Measurements from ENCODE around the gene KDM8. TPM values are rescaled to one million over a fixed set of nuclear protein-coding genes. Genes with fewer than 3 reads are reported as not detected.

Gene KDM8
- total RNA-seq, 1 donor from 2014 or later, result 7.7 TPM

- no peak for DNase-seq (ENCODE audit: low spot score)
These were observed 12.3 kb downstream of the KDM8 start for GRCh38 chr16:27215660-27216059.

- no peak for DNase-seq (ENCODE audit: low spot score)
These were observed 13.1 kb downstream of the KDM8 start for GRCh38 chr16:27216297-27216885.

DNA sequence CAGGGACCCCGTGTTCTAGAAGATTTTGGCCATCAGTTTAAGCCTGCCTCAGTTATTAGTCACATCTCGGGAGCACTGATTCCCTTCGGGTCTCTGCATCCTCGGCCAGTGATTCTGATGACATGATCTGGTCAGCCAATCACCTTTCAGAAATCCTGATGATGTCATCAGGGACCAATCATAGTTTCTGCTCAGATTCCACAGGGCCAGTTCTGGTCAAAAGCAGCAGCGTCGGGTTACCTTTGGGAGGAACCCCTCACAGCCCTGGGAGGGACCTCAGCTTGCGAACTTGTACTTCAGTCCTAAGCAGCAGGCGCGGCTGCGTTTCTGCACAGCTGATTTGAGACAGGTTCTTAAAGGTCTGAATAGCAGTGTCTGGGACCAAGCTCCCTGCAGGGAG is 13.9 kb downstream of the KDM8 start:
- no peak for DNase-seq (ENCODE audit: low spot score)

- no peak for DNase-seq (ENCODE audit: low spot score)
These were observed 15.4 kb downstream of the KDM8 start for GRCh38 chr16:27218756-27219155.

- DNase-seq (ENCODE audit: low spot score), result no peak
These were observed 15.8 kb downstream of the KDM8 start for GRCh38 chr16:27219161-27219560.

DNA sequence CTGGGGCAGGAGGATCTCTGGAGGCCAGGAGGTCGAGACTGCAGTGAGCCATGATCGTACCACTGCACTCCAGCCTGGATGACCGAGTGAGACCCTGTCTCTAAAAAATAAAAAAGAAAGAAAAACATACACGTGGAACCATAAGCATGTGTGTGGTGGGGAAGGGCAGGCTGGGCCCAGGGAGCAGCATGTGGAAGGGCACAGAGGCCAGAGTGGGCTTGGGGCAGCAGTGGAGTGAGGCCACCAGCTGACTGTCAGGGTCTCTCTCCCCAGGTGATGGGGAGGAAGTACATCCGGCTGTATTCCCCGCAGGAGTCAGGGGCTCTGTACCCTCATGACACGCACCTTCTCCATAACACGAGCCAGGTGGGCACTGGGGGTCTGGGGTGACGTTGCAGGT is 16.8 kb downstream of the KDM8 start:
- DNase-seq (ENCODE audit: low spot score), result no peak

GRCh38 chr16:27220527-27220926 is 17.2 kb downstream of the KDM8 start:
- no peak for DNase-seq (ENCODE audit: low spot score)

DNA sequence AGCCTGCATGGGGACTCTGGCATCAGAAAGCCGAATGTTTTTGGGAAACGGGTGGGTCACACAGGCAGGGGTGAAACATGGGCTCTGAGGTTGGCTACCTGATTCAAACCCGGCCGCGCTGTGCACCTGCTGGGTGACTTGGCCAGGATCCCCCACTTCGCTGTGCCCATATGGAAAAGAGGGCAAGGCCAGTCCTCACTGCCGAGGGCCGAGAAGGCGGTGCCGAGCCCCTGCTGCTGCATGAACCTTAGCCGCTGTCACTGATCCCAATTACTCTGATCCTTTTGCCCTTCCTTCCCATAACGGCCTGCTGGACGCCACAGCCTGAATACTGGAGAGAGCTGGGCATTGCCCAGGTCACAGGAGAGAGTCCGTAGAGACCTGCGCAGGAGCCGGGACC is 17.7 kb downstream of the KDM8 start:
- no peak for DNase-seq (ENCODE audit: low spot score)

GRCh38 chr16:27221576-27222248 is 18.4 kb downstream of the KDM8 start:
- no peak for DNase-seq (ENCODE audit: low spot score)

DNA sequence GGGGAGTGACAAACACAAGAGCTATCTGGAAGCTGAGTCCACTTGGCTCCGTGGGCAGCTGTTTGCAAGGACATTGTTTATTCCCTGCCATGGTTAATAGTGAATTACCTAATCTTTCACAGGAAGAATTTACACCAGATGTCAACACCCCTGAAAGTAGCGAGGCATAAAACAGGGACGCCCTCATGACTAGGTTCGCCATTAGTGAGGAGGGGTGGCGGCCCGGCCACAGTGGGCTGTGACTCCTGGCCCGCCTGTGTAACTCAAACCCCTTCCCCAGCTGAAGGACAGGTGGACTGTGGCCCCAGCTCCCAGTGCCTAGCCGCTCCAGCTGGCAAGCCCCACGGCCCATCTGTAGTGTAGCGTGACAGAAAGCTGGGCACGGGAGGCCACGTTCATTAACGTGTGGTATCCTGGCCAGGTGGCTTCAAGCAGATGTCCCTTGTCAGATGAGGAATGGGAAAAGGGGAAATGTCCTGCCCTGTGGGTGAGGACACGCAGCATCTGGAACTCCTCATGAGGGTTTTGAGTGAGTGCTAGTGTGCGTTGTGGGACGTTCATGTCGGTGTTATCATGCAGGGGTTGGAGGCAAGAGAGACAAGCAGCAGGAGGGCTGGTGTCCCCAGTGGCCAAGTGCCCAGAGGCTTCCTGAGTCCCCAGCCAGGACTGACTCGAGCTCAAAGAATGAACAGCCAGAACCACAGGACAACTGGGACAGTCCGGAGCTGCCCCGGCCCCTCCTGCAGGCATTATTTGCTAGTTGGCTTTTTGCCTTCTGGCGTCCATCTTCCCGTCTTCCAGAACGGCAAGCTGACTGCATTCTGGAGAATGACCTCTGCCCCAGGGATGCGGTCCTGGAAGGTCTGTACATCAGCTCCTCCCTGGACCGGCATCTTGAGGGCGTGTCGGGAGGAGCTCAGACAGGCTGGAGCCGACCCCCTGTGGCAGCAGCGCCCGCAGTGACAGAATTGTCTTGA is 19.2 kb downstream of the KDM8 start:
- DNase-seq (ENCODE audit: low spot score), result no peak

DNA sequence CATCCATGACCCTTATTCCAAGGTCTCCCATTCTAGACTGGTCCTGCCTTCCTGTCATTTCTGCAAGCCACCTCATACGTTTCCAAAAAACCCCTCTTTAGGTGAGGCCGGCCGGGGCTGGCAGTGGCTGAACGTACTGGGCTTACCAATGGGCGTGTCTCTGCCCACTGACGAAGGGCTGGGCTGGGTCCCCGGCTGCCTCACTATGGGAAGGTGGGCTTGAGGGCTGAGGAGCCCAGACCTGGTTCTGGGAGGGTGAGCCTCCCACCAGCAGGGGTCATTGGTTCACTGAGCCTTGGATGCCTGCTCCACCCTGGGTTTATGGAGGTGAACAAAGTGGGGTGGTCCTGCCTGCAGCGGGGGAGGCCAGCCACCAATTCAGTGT is 19.9 kb downstream of the KDM8 start:
- DNase-seq (ENCODE audit: low spot score), result no peak

GRCh38 chr16:27223701-27224100 is 20.4 kb downstream of the KDM8 start:
- no peak for DNase-seq (ENCODE audit: low spot score)

DNA sequence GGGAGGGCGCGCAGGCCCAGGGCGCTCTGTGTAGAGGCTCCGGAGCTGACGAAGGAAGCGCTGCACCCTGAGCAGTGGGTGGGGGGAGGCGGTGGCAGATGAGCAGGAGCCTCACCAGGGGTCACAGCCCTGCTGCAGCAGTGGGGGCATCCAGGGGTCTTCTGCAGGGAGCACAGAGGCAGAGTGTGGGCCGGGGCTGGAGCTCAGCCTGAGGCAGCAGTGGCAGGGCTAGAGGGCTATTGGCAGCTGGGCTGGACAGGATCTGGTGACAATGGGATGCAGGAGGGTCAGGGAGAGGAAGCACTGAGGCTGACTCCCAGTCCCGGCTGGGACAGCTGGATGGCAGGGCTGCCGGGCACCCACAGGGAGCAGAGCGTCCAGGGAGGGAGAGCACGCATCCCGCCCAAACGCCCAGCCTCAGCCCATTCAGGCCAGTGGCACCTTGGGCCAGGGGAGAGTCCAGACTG is 21.0 kb downstream of the KDM8 start:
- DNase-seq (ENCODE audit: low spot score), result no peak

DNA sequence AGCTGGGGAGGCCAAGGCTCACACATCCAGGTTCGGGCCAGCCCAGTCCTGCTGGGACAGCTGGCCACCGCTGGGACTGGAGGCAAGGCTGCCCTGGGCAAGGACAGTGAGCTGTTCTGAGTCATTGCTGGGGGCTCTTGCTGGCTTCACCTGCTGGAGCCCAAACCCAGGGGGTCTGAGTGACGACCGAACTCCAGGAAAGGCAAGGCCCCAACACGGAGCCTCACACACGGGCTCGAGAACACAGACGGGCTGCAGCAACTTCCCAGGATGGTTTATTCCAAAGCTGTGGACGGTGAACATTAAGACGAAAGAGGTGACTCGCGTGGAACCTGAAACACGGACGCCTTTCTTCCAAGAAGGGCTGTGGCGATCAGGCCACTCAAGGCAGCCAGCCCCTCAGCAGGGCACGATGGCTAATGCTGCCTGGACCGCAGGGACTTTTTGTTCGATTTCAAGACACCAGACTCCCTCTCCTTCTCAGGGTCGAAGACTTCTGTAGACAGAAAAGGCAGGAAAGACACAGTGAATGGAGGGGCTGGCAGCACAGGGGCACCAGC is 21.5 kb downstream of the KDM8 start:
- DNase-seq (ENCODE audit: low spot score), result no peak

DNA sequence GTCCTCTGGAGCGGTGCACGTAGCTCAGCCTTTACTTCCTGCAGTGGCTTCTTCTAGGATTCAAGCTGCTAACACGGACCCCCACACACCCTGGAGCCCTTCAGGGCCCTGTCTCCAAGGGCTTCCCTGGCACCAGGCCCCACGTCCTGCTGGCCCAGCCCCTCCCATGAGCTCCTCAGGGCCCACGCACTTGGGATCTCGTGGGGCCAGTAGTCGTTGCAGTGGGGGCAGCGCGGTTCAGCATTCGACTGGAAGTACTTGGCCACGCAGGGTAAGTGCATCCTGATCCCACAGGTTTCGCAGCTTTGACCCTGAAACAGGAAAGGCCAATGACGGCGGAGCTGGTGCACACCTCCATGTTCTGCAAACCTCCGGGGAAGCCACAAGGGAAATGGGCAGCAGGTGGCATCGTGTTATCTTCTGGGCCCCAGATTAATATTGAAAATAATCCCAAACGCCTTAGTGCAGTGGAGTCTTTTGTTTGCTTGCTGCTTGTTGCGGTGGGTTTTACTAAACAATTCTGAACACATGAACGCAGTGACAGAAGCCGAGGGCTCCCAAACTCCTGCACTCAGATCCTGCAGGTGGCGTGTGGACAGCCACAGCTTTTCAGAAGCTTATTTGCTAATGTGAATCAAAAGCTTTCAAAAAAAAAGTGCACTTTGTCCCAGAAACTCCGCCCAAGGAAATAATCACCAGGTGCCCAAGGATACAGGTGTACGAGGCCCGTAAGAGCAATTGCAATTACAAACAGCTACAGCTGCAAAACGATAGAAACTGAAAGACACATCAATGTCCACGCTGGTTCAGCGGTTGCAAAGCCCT is 22.4 kb downstream of the KDM8 start:
- DNase-seq (ENCODE audit: low spot score), result no peak

GRCh38 chr16:27226476-27226875 is 23.1 kb downstream of the KDM8 start:
- no peak for DNase-seq (ENCODE audit: low spot score)

GRCh38 chr16:27226976-27227705 is 23.8 kb downstream of the KDM8 start:
- no peak for DNase-seq (ENCODE audit: low spot score)

DNA sequence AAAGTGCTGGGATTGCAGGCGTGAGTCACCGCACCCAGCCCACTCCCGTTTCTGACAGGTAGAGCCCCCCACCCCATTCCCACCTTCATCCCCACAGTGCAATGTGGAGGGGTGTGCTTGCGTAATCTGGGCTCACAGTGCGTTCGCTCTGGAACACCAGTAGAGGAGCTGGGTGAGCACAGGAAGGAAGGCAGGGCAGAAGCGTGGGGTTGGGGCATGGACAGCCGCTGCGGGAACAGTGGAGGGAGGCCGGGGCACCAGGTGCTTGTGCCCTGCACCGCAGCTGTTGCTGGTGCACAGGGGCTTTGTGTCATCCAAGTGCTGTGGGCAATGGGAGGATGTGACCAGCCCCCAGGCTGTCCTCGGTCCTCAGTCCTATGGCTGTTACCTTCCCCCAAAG is 24.7 kb downstream of the KDM8 start:
- DNase-seq (ENCODE audit: low spot score), result no peak

- DNase-seq (ENCODE audit: low spot score), result no peak
These were observed 25.5 kb downstream of the KDM8 start for GRCh38 chr16:27228621-27229501.
